Measurements from ENCODE around the gene CYP20A1. TPM values are rescaled to one million over a fixed set of nuclear protein-coding genes. Genes with fewer than 3 reads are reported as not detected.
A peak's percentile ranks its signal among the peaks of the same experiment; 100 is the strongest.

The CYP20A1 gene
- total and polyA plus RNA-seq, 2 donors (not counting 1 experiment from before 2014, with no cell fraction given) = 35.9 to 36.3 TPM

DNA sequence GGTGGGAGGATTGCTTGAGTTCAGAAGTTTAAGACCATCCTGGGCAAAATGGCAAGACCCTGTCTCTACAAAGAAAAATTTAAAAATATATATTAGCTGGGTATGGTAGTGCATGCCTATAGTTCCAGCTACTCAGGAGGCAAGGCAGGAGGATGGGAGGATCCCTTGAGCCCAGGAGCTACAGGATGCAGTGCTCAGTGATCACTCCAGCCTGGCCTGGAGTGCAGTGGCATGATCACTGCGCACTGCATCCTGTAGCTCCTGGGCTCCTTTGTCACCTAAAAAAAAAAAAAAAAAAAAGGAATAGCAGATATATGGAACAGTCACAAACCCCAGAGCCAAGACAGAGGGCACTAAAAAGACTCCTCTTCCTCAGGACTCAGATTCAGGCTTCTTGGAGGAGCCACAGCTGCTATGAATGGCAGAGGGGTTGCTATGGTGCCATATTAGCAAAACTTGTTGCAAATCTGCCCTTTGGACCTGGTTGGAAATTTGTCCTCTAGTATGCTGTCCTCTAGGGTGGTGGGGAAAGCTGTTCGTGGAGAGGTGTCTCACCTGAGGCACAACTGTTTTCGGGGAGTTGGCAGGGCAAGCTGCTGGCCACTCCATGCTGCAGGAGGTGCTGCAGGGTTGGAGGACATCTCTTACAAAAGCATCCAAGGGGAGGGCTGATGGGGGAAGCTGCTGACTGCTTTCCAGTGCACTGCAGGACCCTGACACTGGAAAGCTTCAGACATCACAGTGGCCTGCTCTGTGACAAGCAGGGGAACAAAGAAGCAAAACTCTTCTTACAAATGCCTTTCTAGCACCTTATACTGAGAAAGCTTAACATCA, 22.7 kb downstream of the CYP20A1 start:
- no peak overlapping the region for H3K27ac ChIP-seq (ENCODE audit: insufficient read depth, low read length)

DNA sequence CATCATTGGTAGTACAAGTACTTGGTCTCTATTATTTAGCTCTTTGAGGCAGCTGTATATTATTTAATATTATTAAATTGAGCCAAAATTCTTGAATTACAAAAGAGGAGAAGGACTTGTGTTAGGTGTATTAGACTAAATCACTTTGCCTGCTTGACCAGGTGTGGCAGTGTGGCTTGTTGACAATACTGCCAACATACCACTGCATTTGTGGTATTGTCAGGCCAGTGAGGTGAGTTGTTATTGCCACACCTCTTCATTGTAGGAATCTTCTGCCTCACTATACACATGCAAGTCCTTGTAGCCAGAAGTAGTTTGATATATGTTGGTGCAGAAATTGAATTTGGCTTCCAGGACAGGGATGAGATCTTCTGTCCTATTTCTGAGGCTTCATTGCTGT, 40.5 kb downstream of the CYP20A1 start:
- Histone ChIP-seq H2AFZ (ENCODE audit: low read length) (no peak overlapping the region), H3K36me3 (ENCODE audit: control insufficient read depth, insufficient read depth, low read length) (peaks cover 11% of the 10 kb centered on the region), H3K4me2 (ENCODE audit: extremely low read depth, insufficient read depth, low read length) (no peak overlapping the region), H3K9ac (ENCODE audit: insufficient read depth, low read length) (no peak overlapping the region), H4K20me1 (ENCODE audit: control insufficient read depth, extremely low read depth, insufficient read depth, low read length) (no peaks in the 10 kb centered on the region), H3K4me1 (ENCODE audit: control insufficient read depth, extremely low read depth, insufficient read depth, low read length) (no peaks in the 10 kb centered on the region), H3K79me2 (ENCODE audit: control insufficient read depth, insufficient read depth, low read length) (no peaks in the 10 kb centered on the region), H3K27me3 (ENCODE audit: control insufficient read depth, insufficient read depth, low read length) (no peaks in the 10 kb centered on the region), H3K27ac (ENCODE audit: insufficient read depth, low read length) (no peak overlapping the region), H3K4me3 (replicated peaks in 1 of 4; ENCODE audit: control extremely low read depth in 1 of 4, insufficient read depth in 1 of 4, low read depth in 3 of 4, low read length in 4 of 4) (no peak overlapping the region), H3K9me3 (ENCODE audit: control insufficient read depth, insufficient read depth, low read depth, low read length) (no peaks in the 10 kb centered on the region)
- no peak for DNase-seq (ENCODE audit: low read depth in 2 of 2)
- TF ChIP-seq CTCF (conservative IDR thresholded peaks at IDR 0.05 in 1 of 2, IDR thresholded peaks at IDR 0.05 in 1 of 2; ENCODE audit: low read depth in 1 of 2, low read length in 2 of 2) (no peak), EZH2 (IDR thresholded peaks at IDR 0.05; ENCODE audit: low read length, missing control alignments) (no peak)

More for the DNA sequence above, 22.7 kb downstream of the CYP20A1 start:
- H3K9ac ChIP-seq (ENCODE audit: insufficient read depth, low read length) = no peak overlapping the region
- H3K4me2 ChIP-seq (ENCODE audit: extremely low read depth, insufficient read depth, low read length) = no peak overlapping the region
- no peaks in the 10 kb centered on the region for H3K79me2 ChIP-seq (ENCODE audit: control insufficient read depth, insufficient read depth, low read length)
- no peak overlapping the region for H2AFZ ChIP-seq (ENCODE audit: low read length)
- no peak overlapping the region for H3K4me3 ChIP-seq (replicated peaks in 1 of 4; ENCODE audit: control extremely low read depth in 1 of 4, insufficient read depth in 1 of 4, low read depth in 3 of 4, low read length in 4 of 4)
- no peaks in the 10 kb centered on the region for H3K27me3 ChIP-seq (ENCODE audit: control insufficient read depth, insufficient read depth, low read length)
- no peaks in the 10 kb centered on the region for H3K36me3 ChIP-seq (ENCODE audit: control insufficient read depth, insufficient read depth, low read length)
- no peaks in the 10 kb centered on the region for H3K9me3 ChIP-seq (ENCODE audit: control insufficient read depth, insufficient read depth, low read depth, low read length)
- H4K20me1 ChIP-seq (ENCODE audit: control insufficient read depth, extremely low read depth, insufficient read depth, low read length) = no peaks in the 10 kb centered on the region
- H3K4me1 ChIP-seq (ENCODE audit: control insufficient read depth, extremely low read depth, insufficient read depth, low read length) = no peaks in the 10 kb centered on the region
- peak in 1 of 2 donors; percentile 2 for TF ChIP-seq CTCF (conservative IDR thresholded peaks at IDR 0.05 in 1 of 2, IDR thresholded peaks at IDR 0.05 in 1 of 2; ENCODE audit: low read depth in 1 of 2, low read length in 2 of 2)
- TF ChIP-seq EZH2 (IDR thresholded peaks at IDR 0.05; ENCODE audit: low read length, missing control alignments) = no peak
- no peak for DNase-seq (ENCODE audit: low read depth in 2 of 2)

DNA sequence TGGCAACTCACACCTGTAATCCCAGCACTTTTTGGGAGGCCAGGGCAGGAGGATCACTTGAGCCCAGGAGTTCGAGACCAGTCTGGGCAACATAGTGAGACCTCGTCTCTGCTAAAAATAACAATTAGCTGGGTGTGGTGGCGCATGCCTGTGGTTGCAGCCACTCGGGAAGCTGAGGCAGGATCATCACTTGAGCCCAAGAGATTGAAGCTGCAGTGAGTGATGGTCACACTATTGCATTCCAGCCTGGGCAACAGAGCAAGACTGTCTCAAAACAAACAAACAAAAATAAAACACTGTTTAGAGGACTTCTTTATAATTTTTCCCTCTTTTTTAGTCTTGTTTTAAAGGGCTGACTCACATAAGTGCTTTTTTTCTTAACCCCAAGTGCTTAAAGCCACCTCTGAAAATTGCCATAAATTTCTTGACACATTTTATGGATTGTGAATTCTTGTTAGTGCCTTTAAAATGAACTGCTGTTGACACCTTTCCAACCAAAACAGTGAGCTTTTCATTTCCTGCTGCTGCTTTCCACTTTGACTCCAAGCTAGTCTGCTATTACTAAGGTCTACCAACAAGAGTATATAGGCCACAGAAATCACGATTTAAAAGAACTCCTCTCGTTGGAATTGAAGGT, 41.7 kb downstream of the CYP20A1 start:
- no peaks in the 10 kb centered on the region for H3K9me3 ChIP-seq (ENCODE audit: control insufficient read depth, insufficient read depth, low read depth, low read length)
- H3K36me3 ChIP-seq (ENCODE audit: control insufficient read depth, insufficient read depth, low read length) = peaks cover 12% of the 10 kb centered on the region
- H3K27me3 ChIP-seq (ENCODE audit: control insufficient read depth, insufficient read depth, low read length) = no peaks in the 10 kb centered on the region
- H3K79me2 ChIP-seq (ENCODE audit: control insufficient read depth, insufficient read depth, low read length) = no peaks in the 10 kb centered on the region
- no peak overlapping the region for H3K9ac ChIP-seq (ENCODE audit: insufficient read depth, low read length)
- H3K27ac ChIP-seq (ENCODE audit: insufficient read depth, low read length) = no peak overlapping the region
- peak; percentile 19 to 79 for DNase-seq (ENCODE audit: low read depth in 2 of 2)
- H4K20me1 ChIP-seq (ENCODE audit: control insufficient read depth, extremely low read depth, insufficient read depth, low read length) = no peaks in the 10 kb centered on the region
- no peaks in the 10 kb centered on the region for H3K4me1 ChIP-seq (ENCODE audit: control insufficient read depth, extremely low read depth, insufficient read depth, low read length)
- no peak for TF ChIP-seq EZH2 (IDR thresholded peaks at IDR 0.05; ENCODE audit: low read length, missing control alignments)
- no peak for TF ChIP-seq CTCF (conservative IDR thresholded peaks at IDR 0.05 in 1 of 2, IDR thresholded peaks at IDR 0.05 in 1 of 2; ENCODE audit: low read depth in 1 of 2, low read length in 2 of 2)
- H3K4me3 ChIP-seq (replicated peaks in 1 of 4; ENCODE audit: control extremely low read depth in 1 of 4, insufficient read depth in 1 of 4, low read depth in 3 of 4, low read length in 4 of 4) = no peak overlapping the region
- H3K4me2 ChIP-seq (ENCODE audit: extremely low read depth, insufficient read depth, low read length) = no peak overlapping the region
- no peak overlapping the region for H2AFZ ChIP-seq (ENCODE audit: low read length)

Data from fibroblast of lung (primary cell).